GM21423 (cell line): ENCODE results near the gene TMEM223.
"Not testable (repeated sequence)": the region's sequence is repeated elsewhere in the genome, so short reads cannot be mapped to it uniquely, and the experiment has no call there.

ENCODE experiments used
- ATAC-seq: cut with Tn5 transposase; IDR thresholded peaks from one replicate; pipeline ENCODE4 v1.9.1; 2021; ENCODE audit warnings: mild to moderate bottlenecking, moderate library complexity; ENCODE audit not compliant: unreplicated experiment

The TMEM223 gene, protein sequence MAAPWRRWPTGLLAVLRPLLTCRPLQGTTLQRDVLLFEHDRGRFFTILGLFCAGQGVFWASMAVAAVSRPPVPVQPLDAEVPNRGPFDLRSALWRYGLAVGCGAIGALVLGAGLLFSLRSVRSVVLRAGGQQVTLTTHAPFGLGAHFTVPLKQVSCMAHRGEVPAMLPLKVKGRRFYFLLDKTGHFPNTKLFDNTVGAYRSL

GRCh38 chr11:62791501-62792201 lies at the start of gene TMEM223:
Gene TMEM223 (minus strand): TSS chr11:62792006. CDS start chr11:62791994, 12 bp downstream.
- ATAC-seq = peak; percentile 62

GRCh38 chr11:62840721-62841360 lies 49.0 kb upstream of the TMEM223 start:
- ATAC-seq = not testable (repeated sequence)

DNA sequence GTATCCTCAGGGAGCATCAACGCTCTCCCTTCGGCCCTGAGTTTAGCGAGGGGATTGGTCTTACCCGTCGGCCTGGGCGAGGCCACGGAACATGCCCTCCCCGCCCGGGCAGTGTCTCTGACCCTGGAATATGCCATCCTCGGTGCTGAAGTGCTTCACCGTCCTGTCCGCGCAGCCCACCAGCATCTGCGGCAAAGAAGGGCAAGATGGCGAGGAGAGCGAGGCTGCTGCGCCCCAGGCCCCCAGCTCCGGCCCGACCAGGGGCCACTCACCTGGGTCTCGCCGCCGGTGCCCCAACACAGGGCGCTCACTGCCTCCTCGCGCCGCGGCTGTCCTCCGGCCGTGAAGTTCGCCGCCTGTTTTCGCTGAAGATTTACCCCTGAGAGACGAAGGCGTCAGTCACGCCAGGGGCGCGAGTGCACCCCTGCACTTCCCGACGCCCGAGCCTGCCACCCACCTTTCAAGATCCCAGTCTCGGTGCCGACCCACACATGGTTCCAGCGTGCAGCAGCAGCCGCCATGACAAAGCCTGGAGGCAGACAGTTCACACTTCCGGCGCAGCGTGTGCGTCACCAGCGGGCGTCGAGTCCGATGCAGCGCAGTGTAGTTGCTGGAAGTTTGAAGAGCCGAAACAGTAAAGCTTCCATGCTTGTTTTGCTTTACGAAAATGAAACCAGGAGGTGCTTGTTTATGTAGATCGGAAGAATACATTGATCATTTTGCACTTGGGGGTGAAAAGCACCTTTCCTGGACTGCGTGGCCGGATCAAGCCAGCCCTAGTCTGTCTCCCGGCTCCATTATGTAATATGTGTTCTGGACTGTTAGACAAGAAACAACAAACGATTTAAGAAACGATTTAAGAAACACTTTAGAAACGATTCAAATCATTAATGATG lies 47.5 kb upstream of the TMEM223 start, which contains the start of gene WDR74:
WDR74 (minus strand) TSS at position 541 of the 896 bp plus-strand sequence; CDS start at position 521, 20 bp downstream.
- ATAC-seq = peak; percentile 47

GRCh38 chr11:62835336-62835735 lies 43.5 kb upstream of the TMEM223 start:
- no peak for ATAC-seq

GRCh38 chr11:62832336-62833234 lies 40.8 kb upstream of the TMEM223 start, which contains the start of gene TEX54:
Gene TEX54 (minus strand): TSS chr11:62832841.
- ATAC-seq = peak; percentile 9

DNA sequence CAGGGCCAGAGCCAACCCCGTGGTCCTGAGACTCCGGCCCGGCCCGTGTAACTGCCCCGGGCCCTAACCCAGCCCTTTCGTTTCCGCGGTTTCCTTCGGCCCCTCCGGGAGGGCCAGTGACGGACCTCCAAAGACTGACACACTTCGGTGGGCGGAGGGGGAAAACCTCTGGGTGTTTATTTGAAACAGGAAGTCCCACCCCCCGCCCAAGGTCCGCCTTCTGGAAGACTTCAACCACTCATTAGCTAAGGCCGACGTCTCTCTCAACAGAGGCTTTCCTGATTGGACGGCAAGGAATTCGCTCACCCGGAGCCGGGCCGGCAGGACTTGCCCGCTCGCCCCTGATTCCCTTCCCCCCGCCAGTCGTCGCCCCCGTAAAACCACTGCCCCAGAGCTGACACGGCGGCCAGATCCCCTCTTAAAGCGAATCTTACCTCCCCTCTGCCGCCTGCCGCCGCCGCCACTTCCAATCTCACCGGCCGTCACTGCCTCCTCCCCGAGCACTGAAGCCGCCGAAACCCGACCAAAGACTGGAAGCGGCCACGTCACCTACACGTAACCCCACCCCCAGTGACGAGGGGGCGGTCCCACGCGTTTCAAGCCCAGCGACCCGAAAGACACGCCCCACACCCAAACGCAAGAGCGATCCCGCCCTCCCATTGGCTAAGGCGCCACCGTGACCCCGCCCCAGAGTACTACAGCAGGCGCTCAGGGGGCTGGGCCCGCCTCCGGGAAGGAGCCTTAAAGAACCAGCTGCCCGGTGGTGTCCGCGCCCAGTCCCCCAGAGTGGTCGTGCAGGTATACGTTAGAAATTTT lies 39.9 kb upstream of the TMEM223 start, which contains the start of gene STX5:
STX5 (minus strand) TSS at position 532 of the 816 bp plus-strand sequence. CDS start 808 bp downstream, outside the sequence.
- peak; percentile 77 for ATAC-seq

DNA sequence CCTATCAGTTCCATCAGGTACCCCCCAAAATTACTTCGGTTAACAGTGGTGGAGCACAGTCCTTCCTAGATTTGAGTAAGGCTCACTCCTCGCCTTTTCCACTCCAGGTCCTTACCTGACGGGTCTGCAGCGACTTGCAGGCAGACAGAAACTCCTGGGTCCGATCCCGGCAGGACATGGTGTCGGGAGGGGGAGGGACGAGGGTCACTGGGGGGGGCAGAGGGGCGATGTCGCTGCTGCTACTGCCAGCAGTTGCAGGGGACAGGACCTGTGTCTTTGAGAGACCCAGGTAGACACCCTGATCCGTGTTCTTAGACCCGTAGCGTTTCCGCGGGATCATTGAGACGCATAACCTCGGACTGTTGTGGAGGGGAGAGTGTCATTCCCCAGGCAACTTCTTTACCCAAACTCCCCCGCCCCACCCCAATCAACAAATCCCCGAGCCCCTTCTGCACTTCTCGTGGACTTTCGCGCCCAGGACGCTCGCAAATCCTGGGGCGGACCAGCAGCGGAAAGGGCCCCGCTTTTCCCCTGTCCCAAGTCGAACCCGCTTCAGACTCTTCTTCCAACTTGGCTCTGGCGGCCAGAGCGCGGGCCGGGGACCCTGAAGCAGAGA lies 39.2 kb upstream of the TMEM223 start:
- peak; percentile 5 for ATAC-seq

GRCh38 chr11:62828130-62828529 lies 36.3 kb upstream of the TMEM223 start:
- not testable (repeated sequence) for ATAC-seq

DNA sequence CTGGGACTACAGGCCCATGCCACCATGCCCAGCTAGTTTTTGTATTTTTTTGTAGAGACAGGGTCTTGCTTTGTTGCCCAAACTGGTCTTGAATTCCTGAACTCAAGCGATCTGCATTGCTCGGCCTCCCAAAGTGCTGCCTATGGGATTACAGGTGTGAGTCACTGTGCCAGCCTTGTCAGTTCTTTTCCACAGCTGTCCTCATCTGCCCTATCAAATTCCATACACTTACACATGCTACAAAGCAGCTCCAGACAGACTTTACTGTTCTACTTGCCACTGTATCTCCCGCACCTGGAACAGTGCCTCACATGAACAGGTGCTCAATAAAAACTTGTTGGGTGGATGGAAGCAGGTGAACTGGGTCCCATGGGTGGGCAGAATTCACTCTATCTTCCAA lies 31.9 kb upstream of the TMEM223 start:
- ATAC-seq = no peak

DNA sequence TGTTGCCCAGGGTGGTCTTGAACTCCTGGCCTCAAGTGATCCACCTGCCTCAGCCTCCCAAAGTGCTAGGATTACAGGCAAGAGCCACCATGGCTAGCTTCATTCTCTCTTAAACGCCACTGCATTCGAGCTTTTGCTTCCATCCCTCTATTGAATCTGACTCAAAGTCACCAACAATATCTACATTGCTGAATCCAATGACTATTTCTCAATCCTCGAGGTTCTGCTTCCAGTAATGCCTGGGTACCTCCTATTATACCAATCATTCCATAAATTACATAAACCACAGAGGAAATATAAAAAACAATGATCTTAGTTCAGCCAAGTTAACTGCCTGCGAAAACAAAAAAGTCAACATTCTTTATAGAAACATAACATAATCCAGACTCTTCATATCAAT lies 25.3 kb upstream of the TMEM223 start:
- ATAC-seq = no peak

DNA sequence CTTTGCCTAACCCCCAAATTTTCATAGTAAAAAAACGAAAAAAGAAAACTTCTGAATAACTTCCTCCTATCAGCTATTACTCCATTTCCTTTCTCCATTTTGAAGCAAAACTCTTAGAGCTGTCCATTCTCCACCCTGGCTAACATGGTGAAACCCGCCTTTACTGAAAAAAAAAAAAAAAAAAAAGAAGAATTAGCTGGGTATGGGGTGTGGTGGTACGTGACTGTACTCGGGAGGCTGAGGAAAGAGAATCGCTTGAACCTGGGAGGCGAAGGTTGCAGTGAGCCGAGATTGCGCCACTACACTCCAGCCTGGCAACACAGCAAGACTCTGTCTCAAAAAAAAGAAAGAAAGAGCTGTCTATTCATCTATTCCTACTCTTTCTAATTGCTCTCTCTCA lies 24.8 kb upstream of the TMEM223 start:
- no peak for ATAC-seq

DNA sequence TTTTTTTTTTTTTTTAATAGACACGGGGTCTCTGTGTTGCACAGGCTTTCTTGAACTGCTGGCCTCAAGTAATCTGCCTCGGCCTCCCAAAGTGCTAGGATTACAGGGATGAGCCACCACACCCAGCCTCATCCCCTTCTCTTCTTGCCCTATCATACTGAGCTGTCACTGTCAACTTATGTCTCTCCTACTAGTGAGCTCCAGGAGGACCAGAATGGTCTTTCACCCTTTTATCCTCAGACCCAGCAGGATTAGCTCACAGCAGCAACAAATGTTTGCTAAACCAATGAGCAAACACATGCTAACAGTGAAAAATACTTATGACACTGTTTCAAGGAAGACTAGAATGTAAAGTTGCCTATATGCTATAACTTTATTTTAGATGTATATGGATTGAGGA lies 19.9 kb upstream of the TMEM223 start:
- no peak for ATAC-seq

GRCh38 chr11:62810748-62811147 lies 18.9 kb upstream of the TMEM223 start:
- ATAC-seq = no peak

- no peak for ATAC-seq
Measured at GRCh38 chr11:62806611-62807121, 14.9 kb upstream of the TMEM223 start.

DNA sequence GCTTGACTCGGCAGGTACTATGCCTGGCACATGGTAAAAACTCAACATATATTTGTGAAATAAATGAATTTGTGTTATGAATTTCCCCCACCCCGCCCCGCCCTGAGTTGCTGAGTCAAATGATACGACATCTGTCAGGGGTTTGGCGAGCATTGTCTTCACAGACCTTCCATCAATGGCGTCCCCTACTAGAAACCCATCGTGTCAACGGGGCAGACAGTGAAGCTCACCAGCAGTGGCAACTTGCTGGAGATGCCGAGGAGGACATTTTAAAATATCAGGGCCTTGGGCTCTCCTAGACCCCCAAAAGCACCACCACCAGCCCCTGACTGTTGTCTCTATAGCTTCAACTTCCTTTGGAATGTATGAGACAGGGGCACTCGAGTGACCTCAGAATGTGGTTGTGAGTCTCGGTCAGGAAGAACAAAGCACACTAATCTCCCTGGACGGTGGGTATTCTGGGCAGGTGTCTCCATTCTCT lies 14.2 kb upstream of the TMEM223 start:
- no peak for ATAC-seq

GRCh38 chr11:62805076-62805892 lies 13.5 kb upstream of the TMEM223 start, which contains the start of gene NXF1:
Gene NXF1 (minus strand): TSS chr11:62805440. CDS start chr11:62805356, 84 bp downstream.
- peak; percentile 88 for ATAC-seq
